ENCODE results near the gene RAB17. TPM values are rescaled to one million over a fixed set of nuclear protein-coding genes. Genes with fewer than 3 reads are reported as not detected.

The RAB17 gene
- total RNA-seq, 2 donors from 2014 or later: 32.5 to 34.7 TPM

DNA sequence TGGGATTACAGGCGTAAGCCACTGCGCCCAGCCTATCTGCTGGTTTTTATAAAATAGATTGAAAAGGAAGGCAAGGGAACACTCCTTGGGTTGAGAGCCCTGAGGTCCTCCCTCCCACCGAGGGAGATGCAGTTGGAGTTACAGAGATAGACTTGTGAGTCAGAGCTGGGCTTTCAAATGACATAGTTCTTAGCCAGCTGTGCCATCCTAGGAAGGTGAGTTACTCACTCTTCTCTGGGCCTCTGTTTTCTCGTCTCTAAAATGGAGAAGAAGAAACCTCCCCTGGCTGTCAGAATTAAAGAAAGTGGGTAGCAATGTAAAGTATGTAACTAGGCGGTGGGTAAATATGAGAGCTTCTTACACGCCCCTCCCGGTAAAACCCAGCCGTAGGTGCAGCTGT, 39.2 kb upstream of the RAB17 start:
- H3K4me3 ChIP-seq: no peak overlapping the region

GRCh38 chr2:237629188-237629534, 38.6 kb upstream of the RAB17 start:
- Histone ChIP-seq H3K9me3 (no peaks in the 10 kb centered on the region), H3K27me3 (no peaks in the 10 kb centered on the region), H3K4me3 (no peak overlapping the region), H3K4me1 (peaks cover 5% of the 10 kb centered on the region), H3K27ac (no peak overlapping the region), H3K36me3 (no peaks in the 10 kb centered on the region), H3K9ac (ENCODE audit: low read depth in 2 of 2, low read length in 2 of 2) (no peak overlapping the region)
- DNase-seq: no peak
- TF ChIP-seq, protein P1, sequence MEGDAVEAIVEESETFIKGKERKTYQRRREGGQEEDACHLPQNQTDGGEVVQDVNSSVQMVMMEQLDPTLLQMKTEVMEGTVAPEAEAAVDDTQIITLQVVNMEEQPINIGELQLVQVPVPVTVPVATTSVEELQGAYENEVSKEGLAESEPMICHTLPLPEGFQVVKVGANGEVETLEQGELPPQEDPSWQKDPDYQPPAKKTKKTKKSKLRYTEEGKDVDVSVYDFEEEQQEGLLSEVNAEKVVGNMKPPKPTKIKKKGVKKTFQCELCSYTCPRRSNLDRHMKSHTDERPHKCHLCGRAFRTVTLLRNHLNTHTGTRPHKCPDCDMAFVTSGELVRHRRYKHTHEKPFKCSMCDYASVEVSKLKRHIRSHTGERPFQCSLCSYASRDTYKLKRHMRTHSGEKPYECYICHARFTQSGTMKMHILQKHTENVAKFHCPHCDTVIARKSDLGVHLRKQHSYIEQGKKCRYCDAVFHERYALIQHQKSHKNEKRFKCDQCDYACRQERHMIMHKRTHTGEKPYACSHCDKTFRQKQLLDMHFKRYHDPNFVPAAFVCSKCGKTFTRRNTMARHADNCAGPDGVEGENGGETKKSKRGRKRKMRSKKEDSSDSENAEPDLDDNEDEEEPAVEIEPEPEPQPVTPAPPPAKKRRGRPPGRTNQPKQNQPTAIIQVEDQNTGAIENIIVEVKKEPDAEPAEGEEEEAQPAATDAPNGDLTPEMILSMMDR (IDR thresholded peaks at IDR 0.05): no peak
- intact Hi-C loops (cut with DNase I): no loop called here

More for the DNA sequence above, 39.2 kb upstream of the RAB17 start:
- intact Hi-C loops (cut with DNase I): no loop called here
- H3K36me3 ChIP-seq: no peaks in the 10 kb centered on the region
- no peaks in the 10 kb centered on the region for H3K27me3 ChIP-seq
- no peak for DNase-seq
- H3K4me1 ChIP-seq: peaks cover 5% of the 10 kb centered on the region
- H3K27ac ChIP-seq: no peak overlapping the region
- TF ChIP-seq, protein P1 (IDR thresholded peaks at IDR 0.05): no peak
- no peaks in the 10 kb centered on the region for H3K9me3 ChIP-seq
- no peak overlapping the region for H3K9ac ChIP-seq (ENCODE audit: low read depth in 2 of 2, low read length in 2 of 2)

DNA sequence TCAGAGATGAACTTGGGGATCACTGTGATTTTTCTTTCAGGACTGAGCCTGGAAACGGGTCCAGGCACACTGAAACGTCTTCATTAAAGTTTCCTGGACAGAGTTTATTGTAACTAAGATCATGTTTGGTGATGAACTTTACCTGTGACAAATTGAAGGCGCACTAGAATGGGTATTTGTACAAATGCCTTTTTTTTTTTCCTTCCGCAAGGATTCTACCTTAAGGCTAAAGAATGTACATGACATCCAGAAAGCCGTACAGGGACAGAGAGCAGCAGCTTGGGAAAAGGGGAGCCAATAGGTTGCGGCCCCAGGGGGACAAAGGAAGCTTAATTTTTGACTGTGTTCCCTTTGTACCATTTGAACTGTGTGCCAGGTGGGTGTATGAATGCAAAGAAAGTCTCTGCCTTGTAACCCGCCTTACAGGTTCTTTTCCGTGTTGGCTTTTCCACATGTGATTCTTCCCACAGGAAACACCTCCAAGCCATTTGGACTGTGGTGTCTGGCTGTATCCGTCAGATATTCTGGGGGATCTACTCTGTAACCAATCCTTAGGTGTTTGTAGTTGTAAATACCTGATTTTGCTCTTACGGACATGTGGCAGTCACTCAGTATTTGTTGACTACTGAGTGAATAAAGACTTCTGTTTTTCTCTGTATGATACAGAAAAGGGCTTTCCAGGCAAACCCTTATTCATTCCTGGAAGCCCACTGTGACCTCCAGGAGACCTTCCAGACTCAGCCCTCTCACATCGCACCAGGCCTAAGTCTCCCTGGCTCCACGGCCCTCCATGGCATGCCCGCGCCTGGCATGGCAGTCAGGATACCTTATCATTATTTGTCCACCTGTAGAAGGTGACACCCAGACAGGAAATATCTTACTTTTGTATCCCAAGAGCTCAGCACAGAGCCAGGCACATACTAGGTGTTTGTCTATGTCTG, 38.0 kb upstream of the RAB17 start:
- Histone ChIP-seq H3K4me3 (peak overlapping the region; percentile 53), H3K9ac (ENCODE audit: low read depth in 2 of 2, low read length in 2 of 2) (peak overlapping the region in 1 of 2 donors; percentile 63), H3K36me3 (no peaks in the 10 kb centered on the region), H3K27ac (no peak overlapping the region), H3K9me3 (no peaks in the 10 kb centered on the region), H3K4me1 (peaks cover 5% of the 10 kb centered on the region), H3K27me3 (no peaks in the 10 kb centered on the region)
- intact Hi-C loops (cut with DNase I): no loop called here
- TF ChIP-seq, protein P1 (IDR thresholded peaks at IDR 0.05): no peak
- no peak for DNase-seq

GRCh38 chr2:237627441-237628246, 37.1 kb upstream of the RAB17 start, which contains the start of gene LRRFIP1:
Gene LRRFIP1 (plus strand): TSS chr2:237627587. CDS start chr2:237627645, 58 bp downstream.
- Histone ChIP-seq H3K4me3 (peak within 1 kb of the TSS; percentile 53), H3K27me3 (no peaks in the 10 kb centered on the region), H3K4me1 (peaks cover 5% of the 10 kb centered on the region), H3K9me3 (no peaks in the 10 kb centered on the region), H3K9ac (ENCODE audit: low read depth in 2 of 2, low read length in 2 of 2) (peak within 1 kb of the TSS in 1 of 2 donors; percentile 63), H3K36me3 (no peaks in the 10 kb centered on the region), H3K27ac (no peak within 1 kb of the TSS)
- DNase-seq: no peak
- TF ChIP-seq, protein P1 (IDR thresholded peaks at IDR 0.05): no peak
- intact Hi-C loops (cut with DNase I): no loop called here

DNA sequence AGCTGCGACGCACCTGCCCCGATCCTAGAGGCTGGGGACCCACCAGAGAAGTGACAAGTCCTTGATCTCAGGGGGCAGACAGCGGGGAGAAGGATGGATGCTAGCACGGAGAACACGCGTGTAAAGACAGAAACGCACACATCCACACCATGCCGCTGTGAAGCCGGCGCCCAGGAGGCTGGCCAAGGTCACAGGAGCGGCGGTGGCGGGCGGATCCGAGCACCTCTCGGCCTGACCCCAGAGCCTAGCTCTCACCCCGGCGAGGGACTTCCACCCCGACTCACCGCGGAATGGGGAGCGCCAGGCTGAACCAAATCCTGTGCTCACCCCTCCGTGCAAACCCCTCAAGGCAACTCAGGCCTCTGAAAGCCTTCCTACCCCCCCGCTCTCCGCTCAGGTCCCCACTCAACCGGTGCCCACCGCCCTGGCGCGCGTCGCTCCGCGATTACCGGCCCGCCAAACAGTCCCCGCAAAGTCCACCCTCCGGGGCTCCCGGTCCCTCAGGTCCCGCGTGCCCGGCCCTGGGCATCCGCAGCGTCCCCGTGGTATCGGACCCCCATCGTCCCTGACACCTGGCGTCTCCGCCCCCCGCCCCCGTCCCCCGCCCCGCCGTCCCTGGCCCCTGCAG, 36.4 kb upstream of the RAB17 start:
- no peaks in the 10 kb centered on the region for H3K27me3 ChIP-seq

More for the DNA sequence above, 36.4 kb upstream of the RAB17 start:
- TF ChIP-seq, protein P1 (IDR thresholded peaks at IDR 0.05): no peak
- peaks cover 5% of the 10 kb centered on the region for H3K4me1 ChIP-seq
- no peak for DNase-seq
- no peaks in the 10 kb centered on the region for H3K36me3 ChIP-seq
- no peaks in the 10 kb centered on the region for H3K9me3 ChIP-seq
- peak overlapping the region in 1 of 2 donors; percentile 50 for H3K9ac ChIP-seq (ENCODE audit: low read depth in 2 of 2, low read length in 2 of 2)
- no peak overlapping the region for H3K27ac ChIP-seq
- intact Hi-C loops (cut with DNase I): no loop called here
- H3K4me3 ChIP-seq: peak overlapping the region; percentile 53

All from colonic mucosa (tissue), 4 donors.